GM18517 (cell line): ENCODE data around the gene TBCK.

Source experiments
- ATAC-seq: cut with Tn5 transposase; IDR thresholded peaks from one replicate; pipeline ENCODE4 v1.9.1; 2021; ENCODE audit warnings: mild to moderate bottlenecking, moderate library complexity; ENCODE audit not compliant: unreplicated experiment

TBCK gene

GRCh38 chr4:106287353-106287969 is 28.5 kb downstream of the TBCK start:
- no peak for ATAC-seq

- no peak for ATAC-seq
Measured at GRCh38 chr4:106286611-106287010, 29.4 kb downstream of the TBCK start.

GRCh38 chr4:106284227-106284626 is 31.8 kb downstream of the TBCK start:
- no peak for ATAC-seq

GRCh38 chr4:106277140-106277675 is 38.8 kb downstream of the TBCK start:
- ATAC-seq = no peak

GRCh38 chr4:106273831-106274230 is 42.2 kb downstream of the TBCK start:
- no peak for ATAC-seq

GRCh38 chr4:106270736-106271135 is 45.3 kb downstream of the TBCK start:
- ATAC-seq = no peak

- no peak for ATAC-seq
Measured at GRCh38 chr4:106269711-106270110, 46.3 kb downstream of the TBCK start.

- no peak for ATAC-seq
Measured at GRCh38 chr4:106268786-106269185, 47.2 kb downstream of the TBCK start.

GRCh38 chr4:106266201-106266600 is 49.8 kb downstream of the TBCK start:
- no peak for ATAC-seq

- ATAC-seq = no peak
Measured at GRCh38 chr4:106264331-106264728, 51.7 kb downstream of the TBCK start.

- no peak for ATAC-seq
Measured at GRCh38 chr4:106263594-106264330, 52.2 kb downstream of the TBCK start.

GRCh38 chr4:106261980-106262379 is 54.0 kb downstream of the TBCK start:
- ATAC-seq = no peak

GRCh38 chr4:106258145-106259045 is 57.6 kb downstream of the TBCK start:
- no peak for ATAC-seq

GRCh38 chr4:106256190-106256589 is 59.8 kb downstream of the TBCK start:
- no peak for ATAC-seq

GRCh38 chr4:106255195-106255594 is 60.8 kb downstream of the TBCK start:
- no peak for ATAC-seq

GRCh38 chr4:106253364-106254129 is 62.5 kb downstream of the TBCK start:
- no peak for ATAC-seq

GRCh38 chr4:106247600-106247999 is 68.4 kb downstream of the TBCK start:
- no peak for ATAC-seq

- ATAC-seq = no peak
Measured at GRCh38 chr4:106246441-106246840, 69.6 kb downstream of the TBCK start.

- ATAC-seq = no peak
Measured at GRCh38 chr4:106245176-106245575, 70.8 kb downstream of the TBCK start.

GRCh38 chr4:106240699-106241098 is 75.3 kb downstream of the TBCK start:
- no peak for ATAC-seq
